Memory B cell (primary cell): ENCODE data around the gene PARP3.
"Not testable (repeated sequence)": the region's sequence is repeated elsewhere in the genome, so short reads cannot be mapped to it uniquely, and the experiment has no call there.

Source experiments
- ATAC-seq: fragments of 150-1000 bp; cut with Tn5 transposase; 2 replicates; pipeline ENCODE4 v1.10.0; 2021; ENCODE audit warnings: low read depth, mild to moderate bottlenecking, moderate library complexity
- DNase-seq, 2 donors: peaks; one replicate each; pipeline ENCODE4 v3.0.0; 2022; ENCODE audit warnings: low spot score in 2 of 2
- H3K27ac Mint-ChIP-seq: one replicate; pipeline ENCODE4 v1.8.0; 2022; ENCODE audit warnings: mild to moderate bottlenecking, moderate library complexity, mixed read lengths
- H3K27me3 Mint-ChIP-seq: one replicate; pipeline ENCODE4 v1.8.0; 2022; ENCODE audit warnings: mixed read lengths
- H3K36me3 Mint-ChIP-seq: one replicate; pipeline ENCODE4 v1.8.0; 2022; ENCODE audit warnings: mild to moderate bottlenecking, mixed read lengths
- H3K4me1 Mint-ChIP-seq: one replicate; pipeline ENCODE4 v1.8.0; 2022; ENCODE audit warnings: mixed read lengths
- H3K4me3 Mint-ChIP-seq: one replicate; pipeline ENCODE4 v1.8.0; 2022; ENCODE audit warnings: mild to moderate bottlenecking, moderate library complexity, mixed read lengths
- H3K9me3 Mint-ChIP-seq: one replicate; pipeline ENCODE4 v1.8.0; 2022; ENCODE audit warnings: mixed read lengths

The PARP3 gene

GRCh38 chr3:51928981-51929380 lies 13.2 kb upstream of the PARP3 start:
- H3K4me3 Mint-ChIP-seq, H3K4me1 Mint-ChIP-seq, H3K27ac Mint-ChIP-seq, H3K27me3 Mint-ChIP-seq, DNase-seq, H3K9me3 Mint-ChIP-seq, ATAC-seq: not testable (repeated sequence)
- peaks cover 13% of the 10 kb centered on the region for H3K36me3 Mint-ChIP-seq

GRCh38 chr3:51929420-51930003 lies 12.7 kb upstream of the PARP3 start:
- no peaks in the 10 kb centered on the region for H3K4me1 Mint-ChIP-seq
- H3K36me3 Mint-ChIP-seq = peaks cover 15% of the 10 kb centered on the region
- H3K27ac Mint-ChIP-seq = no peak overlapping the region
- no peak overlapping the region for H3K4me3 Mint-ChIP-seq
- ATAC-seq (no peak), DNase-seq (no peak)
- H3K9me3 Mint-ChIP-seq = no peaks in the 10 kb centered on the region
- no peaks in the 10 kb centered on the region for H3K27me3 Mint-ChIP-seq

GRCh38 chr3:51930439-51930838 lies 11.7 kb upstream of the PARP3 start:
- Mint-ChIP-seq H3K27ac (no peak overlapping the region), H3K9me3 (no peaks in the 10 kb centered on the region), H3K4me3 (no peak overlapping the region), H3K4me1 (no peaks in the 10 kb centered on the region), H3K36me3 (peaks cover 15% of the 10 kb centered on the region), H3K27me3 (no peaks in the 10 kb centered on the region)
- ATAC-seq = no peak
- DNase-seq = no peak

GRCh38 chr3:51931756-51932155 lies 10.4 kb upstream of the PARP3 start:
- Mint-ChIP-seq H3K27me3 (no peaks in the 10 kb centered on the region), H3K4me1 (no peaks in the 10 kb centered on the region), H3K9me3 (no peaks in the 10 kb centered on the region), H3K36me3 (peaks cover 17% of the 10 kb centered on the region), H3K4me3 (no peak overlapping the region), H3K27ac (no peak overlapping the region)
- DNase-seq = no peak
- no peak for ATAC-seq

- Mint-ChIP-seq H3K27me3 (no peaks in the 10 kb centered on the region), H3K9me3 (no peaks in the 10 kb centered on the region), H3K4me3 (no peak overlapping the region), H3K4me1 (no peaks in the 10 kb centered on the region), H3K36me3 (peaks cover 25% of the 10 kb centered on the region), H3K27ac (no peak overlapping the region)
- DNase-seq (no peak), ATAC-seq (no peak)
Observed at GRCh38 chr3:51932471-51933370, 9.4 kb upstream of the PARP3 start.

- Mint-ChIP-seq H3K4me3 (no peak overlapping the region), H3K27me3 (no peaks in the 10 kb centered on the region), H3K4me1 (no peaks in the 10 kb centered on the region), H3K9me3 (no peaks in the 10 kb centered on the region), H3K36me3 (peaks cover 29% of the 10 kb centered on the region), H3K27ac (no peak overlapping the region)
- no peak for ATAC-seq
- no peak for DNase-seq
Observed at GRCh38 chr3:51933471-51934138, 8.6 kb upstream of the PARP3 start.

- no peaks in the 10 kb centered on the region for H3K9me3 Mint-ChIP-seq
- H3K27ac Mint-ChIP-seq = no peak overlapping the region
- no peak overlapping the region for H3K4me3 Mint-ChIP-seq
- no peak for ATAC-seq
- H3K4me1 Mint-ChIP-seq = peaks cover 2% of the 10 kb centered on the region
- peaks cover 29% of the 10 kb centered on the region for H3K36me3 Mint-ChIP-seq
- H3K27me3 Mint-ChIP-seq = no peaks in the 10 kb centered on the region
- no peak for DNase-seq
Observed at GRCh38 chr3:51934139-51934850, 7.9 kb upstream of the PARP3 start.

- Mint-ChIP-seq H3K27ac (no peak overlapping the region), H3K27me3 (no peaks in the 10 kb centered on the region), H3K9me3 (no peaks in the 10 kb centered on the region), H3K4me1 (peaks cover 2% of the 10 kb centered on the region), H3K4me3 (no peak overlapping the region), H3K36me3 (peaks cover 29% of the 10 kb centered on the region)
- DNase-seq (no peak), ATAC-seq (no peak)
Observed at GRCh38 chr3:51934991-51935885, 6.9 kb upstream of the PARP3 start.

- Mint-ChIP-seq H3K9me3 (no peaks in the 10 kb centered on the region), H3K4me1 (peaks cover 8% of the 10 kb centered on the region), H3K27ac (no peak overlapping the region), H3K4me3 (no peak overlapping the region), H3K36me3 (peaks cover 29% of the 10 kb centered on the region), H3K27me3 (no peaks in the 10 kb centered on the region)
- DNase-seq = no peak
- no peak for ATAC-seq
Observed at GRCh38 chr3:51935886-51936755, 6.0 kb upstream of the PARP3 start.

GRCh38 chr3:51937014-51937413 lies 5.1 kb upstream of the PARP3 start:
- H3K36me3 Mint-ChIP-seq = peaks cover 26% of the 10 kb centered on the region
- no peak overlapping the region for H3K4me3 Mint-ChIP-seq
- peaks cover 8% of the 10 kb centered on the region for H3K4me1 Mint-ChIP-seq
- H3K27me3 Mint-ChIP-seq = no peaks in the 10 kb centered on the region
- DNase-seq = no peak
- no peak for ATAC-seq
- H3K9me3 Mint-ChIP-seq = no peaks in the 10 kb centered on the region
- no peak overlapping the region for H3K27ac Mint-ChIP-seq

- H3K36me3 Mint-ChIP-seq = peaks cover 24% of the 10 kb centered on the region
- no peaks in the 10 kb centered on the region for H3K27me3 Mint-ChIP-seq
- DNase-seq (no peak), ATAC-seq (no peak)
- H3K9me3 Mint-ChIP-seq = no peaks in the 10 kb centered on the region
- no peak overlapping the region for H3K4me3 Mint-ChIP-seq
- peaks cover 9% of the 10 kb centered on the region for H3K4me1 Mint-ChIP-seq
- H3K27ac Mint-ChIP-seq = no peak overlapping the region
Observed at GRCh38 chr3:51937611-51938450, 4.3 kb upstream of the PARP3 start.
